GM19328 (cell line): ENCODE data around the gene KRT33A.
"Not testable (repeated sequence)": the region's sequence is repeated elsewhere in the genome, so short reads cannot be mapped to it uniquely, and the experiment has no call there.

Experiments
- ATAC-seq: cut with Tn5 transposase; IDR thresholded peaks from one replicate; pipeline ENCODE4 v1.9.1; 2021; ENCODE audit warnings: mild to moderate bottlenecking, moderate library complexity; ENCODE audit not compliant: unreplicated experiment

Gene KRT33A

GRCh38 chr17:41350381-41350878 is at the start of gene KRT33A:
Gene KRT33A (minus strand): TSS chr17:41350828. CDS start chr17:41350767, 61 bp downstream.
- not testable (repeated sequence) for ATAC-seq

- no peak for ATAC-seq
Measured at GRCh38 chr17:41396996-41397660, 46.5 kb upstream of the KRT33A start, which contains the start of gene KRT31. Gene KRT31 (minus strand): TSS chr17:41397608. CDS start chr17:41397539, 69 bp downstream.

- no peak for ATAC-seq
Measured at GRCh38 chr17:41396340-41396739, 45.7 kb upstream of the KRT33A start.

GRCh38 chr17:41395611-41396010 is 45.0 kb upstream of the KRT33A start:
- no peak for ATAC-seq

GRCh38 chr17:41395044-41395443 is 44.4 kb upstream of the KRT33A start:
- ATAC-seq = not testable (repeated sequence)

GRCh38 chr17:41394254-41394996 is 43.8 kb upstream of the KRT33A start:
- no peak for ATAC-seq

GRCh38 chr17:41393826-41394225 is 43.2 kb upstream of the KRT33A start:
- no peak for ATAC-seq

- ATAC-seq = no peak
Measured at GRCh38 chr17:41393294-41393693, 42.7 kb upstream of the KRT33A start.

- ATAC-seq = no peak
Measured at GRCh38 chr17:41392278-41392677, 41.6 kb upstream of the KRT33A start.

- no peak for ATAC-seq
Measured at GRCh38 chr17:41391535-41391934, 40.9 kb upstream of the KRT33A start.

GRCh38 chr17:41390411-41390938 is 39.8 kb upstream of the KRT33A start:
- ATAC-seq = no peak

- no peak for ATAC-seq
Measured at GRCh38 chr17:41387670-41388069, 37.0 kb upstream of the KRT33A start.

- ATAC-seq = no peak
Measured at GRCh38 chr17:41386227-41386626, 35.6 kb upstream of the KRT33A start.

- ATAC-seq = no peak
Measured at GRCh38 chr17:41383690-41384089, 33.1 kb upstream of the KRT33A start.

- ATAC-seq = no peak
Measured at GRCh38 chr17:41382394-41382793, 31.8 kb upstream of the KRT33A start.

- ATAC-seq = not testable (repeated sequence)
Measured at GRCh38 chr17:41381943-41382342, 31.3 kb upstream of the KRT33A start, which contains the start of gene KRT34. Gene KRT34 (minus strand): TSS chr17:41382306. CDS start chr17:41382246, 60 bp downstream.

- ATAC-seq = not testable (repeated sequence)
Measured at GRCh38 chr17:41380091-41380490, 29.5 kb upstream of the KRT33A start.

GRCh38 chr17:41377546-41377945 is 26.9 kb upstream of the KRT33A start:
- no peak for ATAC-seq

- ATAC-seq = no peak
Measured at GRCh38 chr17:41369713-41370112, 19.1 kb upstream of the KRT33A start, which contains the start of gene KRT33B. Gene KRT33B (minus strand): TSS chr17:41369813. CDS start chr17:41369750, 63 bp downstream.

GRCh38 chr17:41369023-41369422 is 18.4 kb upstream of the KRT33A start:
- ATAC-seq = no peak

- ATAC-seq = no peak
Measured at GRCh38 chr17:41367426-41368075, 16.9 kb upstream of the KRT33A start.
